Stimulated activated CD8-positive, alpha-beta memory T cell treated with anti-CD3 and anti-CD28 coated beads, Interleukin-15, amount 100 ng/mL, for 24 hours (primary cell): ENCODE measurements around the gene TMEM43.

Source experiments
- DNase-seq: peaks from one replicate; pipeline ENCODE4 v3.0.0-alpha.2; 2020; ENCODE audit warnings: low read depth

Gene TMEM43

DNA sequence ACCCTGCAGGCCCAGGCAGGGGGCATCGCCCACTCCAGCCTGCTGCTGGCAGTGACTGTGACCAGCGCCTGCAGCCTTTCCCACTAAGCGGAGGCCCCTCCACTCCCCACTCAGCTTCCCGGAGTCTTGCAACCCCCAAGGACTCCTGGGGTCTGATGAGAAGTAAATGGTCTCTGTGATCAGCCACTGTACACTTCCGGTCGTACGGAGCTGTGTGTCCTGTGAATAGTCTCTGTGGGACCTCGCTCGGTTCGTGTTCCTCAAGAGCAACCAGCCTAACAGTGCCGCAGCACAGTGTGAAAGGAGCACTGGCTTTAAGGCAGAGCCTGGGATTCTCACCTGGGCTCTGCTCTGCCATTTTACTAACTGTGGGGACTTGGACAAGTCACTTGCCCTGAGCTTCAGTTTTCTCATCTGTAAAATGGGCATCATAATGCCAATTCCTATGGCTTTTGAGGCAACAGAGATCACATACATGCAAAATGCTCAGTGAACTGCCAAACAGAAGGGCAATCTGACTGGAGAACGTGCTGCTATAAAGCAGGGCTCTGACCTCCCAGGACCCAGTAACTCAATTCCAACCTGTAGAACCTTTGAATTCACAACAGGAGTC, 26.7 kb downstream of the TMEM43 start:
- DNase-seq: no peak

DNA sequence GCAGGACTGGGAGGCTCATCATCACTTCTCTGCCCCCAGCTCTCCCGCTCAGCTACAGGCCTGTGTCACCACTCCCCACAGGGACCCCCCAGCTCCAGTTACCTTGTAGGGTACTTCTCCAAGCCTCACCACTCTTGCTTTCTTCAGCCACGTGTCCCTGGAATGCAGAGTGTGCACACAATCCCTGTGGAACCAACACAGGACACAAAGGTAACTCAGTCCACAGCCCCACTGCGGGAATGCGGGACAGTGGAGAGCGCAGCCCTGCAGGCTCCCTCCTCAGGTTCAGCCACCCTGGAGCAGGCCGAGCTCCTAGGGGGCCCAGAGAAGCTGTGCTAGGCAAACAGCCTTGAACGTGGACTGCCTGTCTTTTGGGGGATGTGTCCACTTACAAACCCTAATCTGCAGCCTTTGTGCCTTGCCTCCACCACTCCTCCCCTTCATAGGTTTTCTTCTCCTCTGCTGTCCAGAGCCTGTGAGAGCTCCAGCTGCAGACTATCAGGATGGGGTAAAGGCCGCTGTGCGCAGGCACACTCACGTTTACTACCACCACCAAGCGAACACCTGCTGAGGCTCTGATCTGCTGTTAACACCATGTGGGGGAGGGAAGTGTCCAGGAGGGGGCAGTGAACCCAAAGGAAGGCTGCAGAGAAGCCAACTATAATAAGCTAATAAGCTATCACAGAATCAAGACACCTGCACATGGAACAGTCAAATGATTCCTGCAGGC, 27.5 kb downstream of the TMEM43 start:
- DNase-seq: no peak

DNA sequence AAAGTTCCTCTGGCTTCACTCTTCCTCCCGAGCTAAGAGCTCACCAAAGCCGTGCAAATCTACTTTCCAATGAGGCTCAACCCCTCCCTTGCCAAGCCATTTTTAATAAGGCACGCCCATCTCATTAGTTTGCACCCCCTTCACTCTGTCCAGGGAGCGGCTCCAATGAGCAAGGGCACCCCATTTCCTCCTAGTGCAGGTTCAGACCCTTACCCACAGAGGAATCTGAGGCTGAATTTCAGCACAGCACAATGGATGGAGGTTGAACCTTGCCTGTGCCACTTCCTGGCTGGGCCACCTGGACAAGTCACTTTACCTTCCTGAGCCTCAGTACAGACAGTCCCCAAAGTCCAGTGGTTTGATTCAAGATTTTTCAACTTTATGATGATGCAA, 28.1 kb downstream of the TMEM43 start:
- DNase-seq: no peak

DNA sequence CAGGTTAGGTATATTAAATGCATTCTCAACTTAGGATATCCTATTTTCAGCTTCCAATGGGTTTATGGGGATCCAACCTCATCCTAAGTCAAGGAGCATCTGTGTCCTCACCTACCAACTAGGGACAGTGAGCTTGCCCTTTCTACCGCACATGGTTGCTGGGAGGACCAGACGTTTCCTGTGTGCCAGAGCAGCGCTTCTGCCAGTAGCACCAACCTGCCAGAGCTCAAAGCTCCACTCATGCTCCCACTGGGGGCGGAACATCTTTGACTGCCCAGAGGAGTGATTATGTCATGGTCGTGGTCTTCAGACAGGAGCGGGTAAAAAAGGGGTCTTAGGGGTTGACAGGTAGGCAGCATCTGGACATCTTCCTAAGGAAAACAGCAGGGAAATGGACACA, 28.8 kb downstream of the TMEM43 start:
- no peak for DNase-seq

DNA sequence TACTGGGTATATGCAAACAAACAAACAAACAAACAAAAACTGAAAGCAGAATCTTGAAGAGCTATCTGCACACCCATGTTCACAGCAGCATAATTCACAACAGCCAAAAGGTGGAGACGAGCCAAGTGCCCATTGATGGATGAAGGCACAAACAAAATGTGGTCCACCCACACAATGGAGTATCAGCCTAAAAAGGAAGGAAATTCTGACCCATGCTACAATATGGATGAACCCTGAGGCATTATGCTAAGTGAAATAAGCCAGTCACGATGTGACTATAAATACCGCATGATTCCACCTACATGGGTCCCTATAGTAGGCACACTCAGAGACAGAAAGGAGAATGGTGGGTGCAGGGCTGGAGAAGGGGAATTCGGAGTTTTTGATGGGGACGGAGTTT, 29.4 kb downstream of the TMEM43 start:
- DNase-seq: no peak

DNA sequence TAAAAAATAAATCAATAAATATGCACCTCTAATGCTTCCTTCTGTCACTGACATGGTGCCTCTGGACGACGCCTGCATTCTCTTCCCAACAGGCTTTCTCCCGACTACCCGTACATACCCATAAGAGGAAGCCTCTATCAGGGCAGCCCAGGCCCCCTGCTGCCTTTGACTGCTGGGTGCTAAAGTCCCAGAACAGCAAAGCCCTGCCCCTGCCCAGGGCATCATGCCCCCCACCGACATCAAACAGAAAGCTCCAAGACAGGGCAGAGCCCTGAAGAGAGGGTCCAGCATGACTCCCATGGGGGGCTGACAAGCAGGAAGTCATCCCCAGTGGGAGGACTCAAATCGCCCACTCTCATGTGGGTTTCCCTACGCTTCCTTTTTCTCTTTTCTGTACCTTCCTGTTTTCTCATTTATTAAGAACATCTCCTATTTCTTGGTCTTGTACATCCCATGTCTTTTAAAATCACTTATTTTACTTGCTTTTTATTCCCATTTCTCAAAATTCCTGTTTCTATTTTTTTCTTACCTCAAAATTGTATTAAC, 30.1 kb downstream of the TMEM43 start:
- no peak for DNase-seq

DNA sequence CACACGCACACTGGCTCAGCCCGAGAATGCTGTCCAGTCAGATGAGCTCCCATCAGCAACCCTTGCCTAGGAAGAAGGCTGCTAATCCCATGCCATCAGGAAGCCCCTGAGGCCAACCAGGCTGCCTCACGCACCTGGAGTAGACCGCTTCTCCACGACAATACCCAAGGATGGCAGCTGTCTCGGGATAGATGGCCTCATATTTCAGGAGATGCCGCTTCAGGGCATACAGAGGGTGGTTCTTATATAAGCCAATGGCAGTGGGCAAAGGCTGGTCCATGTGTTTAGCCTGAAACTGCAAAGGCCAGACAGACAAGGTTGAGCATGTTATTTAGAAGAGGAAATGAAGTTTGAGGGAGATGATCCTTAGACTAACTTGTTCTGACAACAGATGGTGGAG, 31.3 kb downstream of the TMEM43 start:
- DNase-seq: no peak

DNA sequence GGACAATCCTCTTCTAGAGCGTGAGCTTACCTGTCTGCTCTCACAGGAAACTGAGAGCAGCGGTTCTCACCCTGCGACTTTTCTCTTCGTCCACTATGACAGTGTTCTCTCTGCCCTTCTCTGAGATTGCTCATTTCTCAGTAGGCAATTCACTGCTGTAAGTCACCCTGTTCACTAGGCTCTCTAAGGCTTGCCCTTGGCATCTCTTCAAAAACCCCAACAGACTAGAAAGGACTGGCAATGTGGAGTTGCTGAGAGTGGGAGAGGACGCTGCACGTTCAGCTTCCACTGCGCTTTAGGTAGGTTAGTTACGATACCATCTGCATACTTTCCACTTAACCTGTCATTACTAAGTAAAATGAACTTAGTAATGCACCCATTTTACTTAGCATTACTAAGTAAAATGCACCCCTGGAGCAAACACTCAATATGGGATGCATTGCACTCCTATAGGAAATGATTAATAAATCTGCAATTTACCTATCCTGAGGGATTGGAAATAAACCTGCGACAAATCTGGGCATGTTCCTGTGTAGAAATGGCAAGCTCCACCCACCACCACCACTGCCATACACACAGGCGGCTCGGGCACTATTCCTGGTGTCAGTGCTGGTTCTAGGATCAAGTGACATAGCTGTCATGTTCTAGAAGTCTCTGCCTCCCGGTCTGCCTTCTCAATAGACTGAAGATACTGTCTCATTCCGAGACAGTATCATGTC, 32.1 kb downstream of the TMEM43 start:
- no peak for DNase-seq

DNA sequence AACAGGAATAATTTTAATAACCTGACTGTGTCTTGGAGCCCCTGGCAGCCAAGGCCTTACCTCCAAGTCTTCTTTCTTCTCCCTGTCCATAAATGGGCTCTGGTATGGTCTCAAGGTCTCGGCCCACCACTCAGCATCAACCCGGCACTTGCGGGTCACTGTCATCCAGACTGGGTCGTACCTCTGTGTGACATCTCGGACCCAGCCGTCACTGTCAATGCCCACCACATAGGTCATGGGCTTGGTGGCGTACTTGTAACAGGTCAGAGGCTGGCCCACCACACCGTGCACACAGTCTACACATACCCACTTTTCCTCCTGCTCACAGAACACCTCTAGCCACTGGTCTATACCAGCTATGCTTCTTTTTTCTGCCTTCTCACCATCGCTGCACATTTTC, 33.1 kb downstream of the TMEM43 start:
- no peak for DNase-seq

DNA sequence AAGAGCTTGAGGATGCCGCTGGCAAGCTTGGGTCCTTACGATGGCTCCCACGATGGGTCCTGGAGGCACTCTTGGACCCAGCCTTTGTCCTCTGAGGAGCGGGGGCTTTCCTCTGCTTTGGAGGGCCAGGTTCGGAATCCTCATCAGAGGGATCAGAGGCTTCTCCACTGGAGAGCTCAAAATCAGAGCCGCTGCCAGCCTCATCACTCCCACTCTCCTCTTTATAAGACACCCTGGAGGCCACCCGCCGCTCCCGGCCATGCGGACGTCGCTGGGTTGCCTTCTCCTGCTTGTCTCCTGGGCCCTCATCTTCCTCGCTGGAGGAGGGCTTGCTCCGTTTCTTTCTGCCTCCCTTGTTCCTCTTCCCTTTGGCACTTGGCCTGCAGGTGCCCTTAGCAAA, 33.5 kb downstream of the TMEM43 start:
- DNase-seq: no peak

DNA sequence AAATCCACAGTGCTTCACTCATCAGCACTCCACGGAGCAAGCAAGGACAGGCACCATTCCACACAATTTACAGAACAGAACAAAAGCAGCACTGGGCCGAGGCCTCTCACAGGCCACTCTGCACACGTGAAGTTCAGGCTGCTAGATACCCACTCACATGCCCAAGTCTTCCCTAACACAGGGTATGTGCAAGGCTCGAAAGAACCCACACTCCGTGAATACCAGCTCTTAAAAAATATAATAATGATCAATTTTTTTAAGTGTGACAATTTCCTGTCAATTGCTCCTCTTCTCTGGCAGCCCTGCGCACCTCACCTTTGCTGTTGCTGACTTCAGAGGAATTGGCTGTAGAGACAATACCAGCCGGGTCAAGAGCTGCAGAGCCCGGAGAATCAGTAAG, 34.6 kb downstream of the TMEM43 start:
- no peak for DNase-seq

DNA sequence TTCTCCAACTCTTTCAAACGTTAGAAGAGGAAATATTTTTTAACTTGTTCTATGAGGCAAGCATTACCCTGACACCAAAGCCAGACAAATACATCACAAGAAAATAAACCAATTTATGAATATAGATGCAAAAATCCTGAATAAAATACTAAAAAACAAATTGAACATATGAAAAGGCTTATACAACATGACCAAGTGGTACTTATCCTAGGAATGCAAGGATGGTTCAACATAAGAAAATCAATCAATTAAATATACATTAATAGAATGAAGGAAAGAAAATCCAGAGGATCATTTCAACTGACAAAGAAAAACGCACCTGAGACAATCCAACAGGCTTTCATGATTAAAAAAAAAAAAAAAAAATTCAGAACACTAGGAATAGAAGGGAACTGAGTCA, 36.4 kb downstream of the TMEM43 start:
- DNase-seq: no peak

DNA sequence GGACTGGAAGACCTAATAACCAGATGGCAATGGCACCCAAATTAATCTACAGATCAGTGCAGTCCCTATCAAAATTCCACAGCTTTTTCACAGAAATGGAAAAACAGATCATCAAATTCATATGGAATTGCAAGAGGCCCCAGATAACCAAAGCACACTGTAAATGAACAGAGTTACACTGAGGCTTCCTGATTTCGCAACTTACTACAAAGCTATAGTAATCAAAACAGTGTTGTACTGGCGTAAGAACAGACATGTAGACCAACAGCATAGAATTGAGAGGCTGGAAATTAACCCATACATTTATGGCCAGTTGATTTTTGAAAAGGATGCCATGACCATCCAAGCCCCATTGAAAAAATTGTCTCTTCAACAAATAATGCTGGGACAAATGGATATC, 37.3 kb downstream of the TMEM43 start:
- DNase-seq: no peak

DNA sequence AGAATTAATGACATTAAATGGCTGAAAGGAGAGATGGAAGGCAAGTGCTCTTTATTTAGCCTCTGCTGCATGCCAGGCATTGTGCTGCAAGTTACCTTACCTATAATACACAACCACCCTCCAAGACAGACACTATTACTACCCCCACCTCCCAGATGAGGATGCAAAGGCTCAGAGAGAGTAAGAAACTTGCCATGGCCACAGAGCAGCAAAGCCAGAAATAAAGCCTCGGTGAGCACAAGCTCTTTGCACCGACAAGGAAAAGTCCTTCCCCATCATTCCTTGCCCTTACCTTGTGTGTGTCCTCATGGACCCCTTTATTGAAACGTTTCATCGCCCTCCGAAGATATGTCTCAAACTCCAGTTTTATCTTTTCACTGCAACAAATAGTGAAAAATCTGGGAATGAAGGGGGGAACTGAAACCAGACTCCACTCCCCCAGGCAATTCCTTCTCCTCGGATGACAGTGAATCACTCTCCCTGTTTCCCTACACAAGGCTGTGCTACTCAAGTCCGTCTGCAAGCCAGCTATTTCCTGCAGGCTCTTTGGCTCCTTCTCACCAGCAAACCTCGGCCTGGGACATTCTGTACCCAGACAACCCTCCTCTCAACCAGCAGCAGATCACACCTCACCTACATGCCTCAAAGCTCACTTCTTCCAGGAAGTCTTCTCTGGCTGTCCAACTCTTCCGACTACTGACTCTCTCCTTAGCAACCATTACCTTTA, 42.2 kb downstream of the TMEM43 start:
- no peak for DNase-seq

DNA sequence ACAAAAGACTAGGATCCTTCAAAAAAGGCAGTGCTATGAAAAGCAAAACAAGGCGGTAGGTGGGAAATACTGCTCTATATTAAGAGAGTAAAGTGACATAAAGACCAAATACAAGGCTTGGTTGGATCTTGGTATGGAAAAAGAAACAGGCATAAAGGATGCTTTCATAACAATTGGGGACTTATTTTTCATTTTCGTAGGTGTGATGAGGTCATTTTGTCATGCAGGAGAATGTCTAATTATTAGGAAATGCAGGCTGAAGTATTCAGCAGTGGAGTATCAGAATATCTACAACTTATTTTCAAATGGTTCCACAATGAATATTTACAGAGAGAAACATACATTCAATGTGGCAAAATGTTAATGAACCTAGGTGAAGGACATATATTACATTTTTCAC, 44.6 kb downstream of the TMEM43 start:
- DNase-seq: no peak

DNA sequence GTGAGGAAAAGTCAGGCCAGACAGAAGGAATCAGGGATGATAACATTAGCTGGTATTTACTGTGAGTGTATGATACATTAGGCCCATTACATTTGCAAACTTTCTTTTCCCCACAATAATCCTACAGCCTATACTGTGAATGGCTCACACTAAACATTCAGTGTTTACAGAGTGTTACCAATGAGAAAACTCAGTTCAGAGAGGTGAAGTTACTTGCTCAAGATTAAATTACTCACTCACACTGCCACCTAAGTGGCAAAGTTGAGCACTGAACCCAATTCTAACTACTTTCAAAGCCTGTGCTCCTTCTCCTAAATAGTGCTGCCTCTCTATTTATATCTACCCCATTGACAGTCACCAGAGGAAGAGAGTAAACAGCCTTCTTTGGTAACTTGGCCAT, 45.0 kb downstream of the TMEM43 start:
- no peak for DNase-seq

DNA sequence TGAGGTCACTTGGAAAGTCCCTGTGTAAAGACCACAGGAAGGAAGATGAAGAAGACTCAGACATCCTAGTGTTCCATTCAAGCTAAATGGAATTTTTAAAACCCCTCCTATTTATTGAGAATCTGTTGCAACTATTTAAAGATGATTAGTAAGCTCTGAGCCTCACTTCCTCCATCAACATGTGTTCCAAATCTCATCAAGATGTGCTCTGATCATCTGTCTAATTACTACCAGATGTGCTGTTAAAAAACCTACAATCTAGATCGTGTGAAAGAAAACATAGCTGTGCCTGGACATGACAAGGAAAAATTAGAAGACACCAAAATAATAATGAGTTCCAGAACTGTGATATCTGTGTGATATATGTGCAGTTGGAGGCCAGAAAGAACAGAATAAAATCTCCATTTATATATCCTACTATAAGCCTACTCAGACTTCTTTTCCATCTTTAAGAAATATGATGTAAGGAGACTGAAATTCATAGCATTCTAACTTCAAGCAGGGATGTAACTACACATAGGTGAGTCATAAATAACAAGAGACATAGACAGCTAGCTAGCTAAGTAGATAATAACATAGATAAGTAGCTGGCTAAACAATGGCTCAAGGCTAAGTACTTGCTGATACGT, 45.8 kb downstream of the TMEM43 start:
- DNase-seq: no peak

DNA sequence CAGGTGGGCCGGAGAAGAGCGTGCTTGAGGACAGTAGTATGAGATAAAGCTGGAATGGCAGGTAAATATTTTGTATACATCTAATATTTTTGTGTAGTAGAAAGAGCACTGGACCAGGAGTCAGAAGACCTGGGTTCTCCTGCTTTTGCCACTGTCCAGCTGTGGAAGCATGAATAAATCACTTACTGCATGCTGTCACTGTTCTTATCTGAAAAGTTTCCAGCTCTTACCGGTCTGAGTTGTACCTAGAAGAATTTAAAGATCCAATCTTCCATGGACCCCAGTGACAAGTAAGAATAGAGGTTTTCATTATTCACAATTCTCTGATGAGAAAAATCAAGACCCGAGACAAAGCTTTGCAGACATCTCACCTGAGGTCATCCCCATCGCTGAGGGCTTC, 47.6 kb downstream of the TMEM43 start:
- no peak for DNase-seq

DNA sequence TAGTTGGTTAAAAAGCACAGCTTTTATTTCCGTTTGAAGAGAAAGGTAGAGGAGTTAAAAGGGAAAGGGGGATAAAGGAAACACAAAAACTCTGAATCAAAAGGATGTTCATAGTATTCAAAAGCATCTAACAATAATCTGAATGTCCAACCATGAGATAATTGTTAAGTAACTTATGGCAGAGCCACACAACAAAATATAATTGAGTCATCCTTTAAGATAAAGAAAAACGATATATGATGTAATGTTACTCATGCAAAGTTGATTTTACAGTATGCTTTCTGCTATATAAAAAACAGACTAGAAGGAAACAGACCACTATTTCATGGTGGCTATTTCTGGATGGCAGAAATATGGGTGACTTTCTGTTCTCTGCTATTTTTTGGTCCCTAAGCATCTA, 49.6 kb downstream of the TMEM43 start:
- no peak for DNase-seq

DNA sequence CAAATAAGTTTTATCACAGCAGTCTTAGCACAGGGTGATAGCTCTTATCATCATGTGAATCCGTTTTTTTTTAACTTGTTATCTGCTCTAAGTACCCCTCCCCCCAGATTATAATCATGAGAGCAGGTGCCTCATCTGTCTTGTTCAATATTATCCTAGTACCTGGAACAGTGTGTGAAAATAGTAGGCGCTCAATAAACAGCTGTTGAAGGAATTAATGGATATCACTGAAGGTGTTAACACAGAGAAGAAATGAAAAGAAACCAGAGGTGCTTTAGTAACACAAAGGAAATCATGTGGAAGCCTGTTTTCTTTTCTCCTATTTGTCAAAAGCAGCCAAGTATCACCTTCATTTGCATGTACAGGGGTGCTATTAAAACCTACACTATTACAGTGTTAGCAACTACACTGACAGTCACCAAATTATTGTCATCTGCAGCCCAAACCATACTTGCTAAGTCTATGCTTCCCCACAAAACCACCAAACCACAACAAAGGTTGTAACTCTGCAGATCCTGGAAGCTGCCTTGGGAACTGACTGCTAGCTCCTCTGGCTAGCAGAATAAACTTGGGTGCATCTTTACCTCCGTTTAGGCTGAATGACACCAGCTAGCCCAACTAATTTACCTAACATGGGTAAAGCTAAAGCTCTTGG, 50.7 kb downstream of the TMEM43 start:
- DNase-seq: no peak

DNA sequence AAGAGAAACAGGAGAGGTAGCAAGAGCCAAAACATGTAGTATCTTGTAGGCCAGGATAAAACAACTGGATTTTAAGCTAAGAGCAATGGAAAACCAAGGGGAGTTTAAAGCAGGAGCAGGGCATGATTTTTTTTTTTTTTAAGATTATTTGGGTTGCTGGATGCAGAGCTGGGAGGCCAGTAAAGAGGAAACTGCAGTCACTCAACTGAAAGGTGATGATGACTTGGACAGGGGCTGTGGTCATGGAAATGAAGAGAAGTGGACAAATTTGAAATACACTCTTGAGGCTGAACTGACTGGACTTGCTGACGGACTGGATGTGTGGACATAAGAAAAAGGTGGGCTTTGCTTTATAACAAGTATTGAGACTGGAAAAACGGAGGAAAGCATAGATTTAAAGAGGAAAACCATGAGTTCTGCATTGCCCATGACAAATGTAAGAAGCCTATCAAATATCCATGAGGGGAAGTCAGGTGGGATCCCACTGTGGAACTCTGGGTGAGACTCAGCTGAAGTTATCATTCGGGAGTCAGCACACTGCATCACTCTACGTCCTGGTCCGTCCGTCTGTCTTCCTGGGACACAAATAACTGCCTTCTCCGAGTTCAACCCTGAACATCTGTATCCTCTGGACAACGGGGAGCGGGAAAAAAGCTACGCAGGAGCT, 52.9 kb downstream of the TMEM43 start:
- no peak for DNase-seq
